Breast epithelium (tissue), 4 donors: ENCODE data around the gene ENG. TPM values are rescaled to one million over a fixed set of nuclear protein-coding genes. Genes with fewer than 3 reads are reported as not detected.

ENCODE experiments used
- DNase-seq, 2 donors: peaks; one replicate each; pipeline ENCODE4 v3.0.0-alpha.2; 2019; ENCODE audit warnings: low spot score in 2 of 2
- H3K27ac ChIP-seq, 2 donors: fragments of 200-600 bp; sonication (generic) in 1 of 2; one replicate each; pipeline ENCODE4 v1.5.1; 2016 to 2019; ENCODE audit warnings: mild to moderate bottlenecking in 1 of 2
- H3K27me3 ChIP-seq, 2 donors: fragments of 200-600 bp; sonication (generic) in 1 of 2; one replicate each; pipeline versions ENCODE4 v1.5.1 to v1.6.0; 2017 to 2019; ENCODE audit warnings: control low read depth in 1 of 2, mild to moderate bottlenecking in 1 of 2
- H3K36me3 ChIP-seq: fragments of 200-600 bp; one replicate; pipeline ENCODE4 v1.5.1; 2019
- H3K4me1 ChIP-seq, 2 donors: fragments of 200-600 bp; sonication (generic); one replicate each; pipeline ENCODE4 v1.5.1; 2016 to 2019; ENCODE audit warnings: control low read depth in 1 of 2
- H3K4me3 ChIP-seq, 3 donors: fragments of 200-600 bp; sonication (generic); 1 replicate in 2 of 3; 2 replicates in 1 of 3; pipeline ENCODE4 v1.5.1; 2016 to 2019; ENCODE audit warnings: mild to moderate bottlenecking in 3 of 3, moderate library complexity in 2 of 3
- H3K9me3 ChIP-seq, 2 donors: fragments of 200-600 bp; sonication (generic) in 1 of 2; one replicate each; pipeline ENCODE4 v1.5.1; 2016 to 2019; ENCODE audit warnings: control low read depth in 1 of 2
- CTCF ChIP-seq, 3 donors: fragments of 450-650 bp; IDR thresholded peaks; one replicate each; pipeline ENCODE4 v1.5.1; 2016 to 2017; ENCODE audit warnings: antibody characterized with exemption in 3 of 3, mild to moderate bottlenecking in 3 of 3, moderate library complexity in 3 of 3
- POLR2A ChIP-seq: fragments of 450-650 bp; IDR thresholded peaks from one replicate; pipeline ENCODE4 v1.6.1; 2016; ENCODE audit warnings: antibody characterized with exemption, mild to moderate bottlenecking, moderate library complexity
- POLR2AphosphoS5 ChIP-seq, 3 donors: sonication (generic); formaldehyde crosslinking; IDR thresholded peaks; one replicate each; pipeline ENCODE4 v1.6.1; 2017; ENCODE audit warnings: antibody characterized with exemption in 3 of 3
- intact Hi-C: fragments of 100-400 bp; cut with DNase I; formaldehyde crosslinking; loops from one replicate; pipeline ENCODE4 v1.15.1; 2023; ENCODE audit warnings: low total_unique reads
- total RNA-seq, 3 donors: library from RNA; depleted of rRNA; stranded (reverse); fragments of >200 nt; gene quantifications; one replicate each; pipeline ENCODE4 v1.1.0, GENCODE V29; 2016

ENG gene
- total RNA-seq, 3 donors from 2014 or later, result 21.5 to 50.8 (median 30.9) TPM

GRCh38 chr9:127769929-127770582 is 84.4 kb downstream of the ENG start:
- H3K27ac ChIP-seq, result peak overlapping the region in 1 of 2 donors; percentile 45
- no peak for DNase-seq
- no peaks in the 10 kb centered on the region for H3K9me3 ChIP-seq

GRCh38 chr9:127769101-127769500 is 85.4 kb downstream of the ENG start:
- intact Hi-C loops, result no loop called here
- no peaks in the 10 kb centered on the region for H3K9me3 ChIP-seq
- H3K36me3 ChIP-seq, result no peaks in the 10 kb centered on the region
- TF ChIP-seq CTCF (IDR thresholded peaks at IDR 0.05), result no peak
- TF ChIP-seq POLR2AphosphoS5 (IDR thresholded peaks at IDR 0.05), result no peak
- no peak for TF ChIP-seq POLR2A
- H3K27ac ChIP-seq, result peak overlapping the region in 1 of 2 donors; percentile 72
- DNase-seq, result no peak
- peak overlapping the region in 1 of 3 donors; percentile 46 for H3K4me3 ChIP-seq
- no peaks in the 10 kb centered on the region for H3K4me1 ChIP-seq
- H3K27me3 ChIP-seq, result no peaks in the 10 kb centered on the region

More at GRCh38 chr9:127769929-127770582, 84.4 kb downstream of the ENG start:
- Histone ChIP-seq H3K36me3 (no peaks in the 10 kb centered on the region), H3K4me3 (peak overlapping the region; percentile 52 to 68 (median 61)), H3K27me3 (no peaks in the 10 kb centered on the region), H3K4me1 (no peaks in the 10 kb centered on the region)
- intact Hi-C loops, result no loop called here
- TF ChIP-seq POLR2A (no peak), POLR2AphosphoS5 (IDR thresholded peaks at IDR 0.05) (no peak), CTCF (IDR thresholded peaks at IDR 0.05) (no peak)

GRCh38 chr9:127768698-127769097 is 85.8 kb downstream of the ENG start:
- no peaks in the 10 kb centered on the region for H3K4me1 ChIP-seq

GRCh38 chr9:127767909-127768331 is 86.5 kb downstream of the ENG start:
- TF ChIP-seq POLR2A, result no peak
- no peak for TF ChIP-seq POLR2AphosphoS5 (IDR thresholded peaks at IDR 0.05)
- TF ChIP-seq CTCF (IDR thresholded peaks at IDR 0.05), result no peak
- H3K9me3 ChIP-seq, result no peaks in the 10 kb centered on the region
- H3K4me3 ChIP-seq, result peak overlapping the region; percentile 2 to 46 (median 9)
- no peak for DNase-seq
- peak overlapping the region; percentile 36 to 72 for H3K27ac ChIP-seq
- no peaks in the 10 kb centered on the region for H3K36me3 ChIP-seq
- intact Hi-C loops, result no loop called here
- no peaks in the 10 kb centered on the region for H3K27me3 ChIP-seq
- no peaks in the 10 kb centered on the region for H3K4me1 ChIP-seq

More at GRCh38 chr9:127768698-127769097, 85.8 kb downstream of the ENG start:
- Histone ChIP-seq H3K27me3 (no peaks in the 10 kb centered on the region), H3K9me3 (no peaks in the 10 kb centered on the region), H3K36me3 (no peaks in the 10 kb centered on the region), H3K27ac (peak overlapping the region; percentile 36 to 72), H3K4me3 (peak overlapping the region; percentile 2 to 46 (median 9))
- DNase-seq, result no peak
- TF ChIP-seq POLR2A, result no peak
- no peak for TF ChIP-seq CTCF (IDR thresholded peaks at IDR 0.05)
- TF ChIP-seq POLR2AphosphoS5 (IDR thresholded peaks at IDR 0.05), result no peak
- intact Hi-C loops, result no loop called here

- H3K4me1 ChIP-seq, result no peaks in the 10 kb centered on the region
- no peaks in the 10 kb centered on the region for H3K27me3 ChIP-seq
- no peak for DNase-seq
- TF ChIP-seq POLR2A (no peak), CTCF (IDR thresholded peaks at IDR 0.05) (no peak), POLR2AphosphoS5 (IDR thresholded peaks at IDR 0.05) (no peak)
- H3K36me3 ChIP-seq, result no peaks in the 10 kb centered on the region
- H3K27ac ChIP-seq, result peak overlapping the region; percentile 36 to 72
- intact Hi-C loops, result no loop called here
- peak overlapping the region in 2 of 3 donors; percentile 9 to 46 for H3K4me3 ChIP-seq
- no peaks in the 10 kb centered on the region for H3K9me3 ChIP-seq
Observed at GRCh38 chr9:127767410-127767809, 87.0 kb downstream of the ENG start.
